HEK293 (cell line): Measurements from ENCODE around the gene ZFR.
A peak's percentile ranks its signal among the peaks of the same experiment; 100 is the strongest.

ENCODE experiments used
- CTCF ChIA-PET: fragments of 350-600 bp; formaldehyde crosslinking; extraction: SDS; loops from one replicate; lab custom pipeline; 2021; ENCODE audit warnings: antibody characterized with exemption; lab: Yijun Ruan, JAX
- POLR2A ChIA-PET: fragments of 300-600 bp; formaldehyde crosslinking; extraction: SDS; loops from one replicate; lab custom pipeline; 2020; ENCODE audit warnings: antibody characterized with exemption, inconsistent platforms; lab: Yijun Ruan, JAX
- H3K27ac ChIP-seq: fragments of 200-500 bp; sonication (Bioruptor generic); 2 replicates; pipeline ENCODE4 v1.5.1; 2014; ENCODE audit warnings: low read depth, low read length, control low read depth, inconsistent platforms; ENCODE audit errors: extremely low read depth
- H3K36me3 ChIP-seq, 2 experiments: fragments of 200-500 bp in 1 of 2; sonication (Bioruptor generic) in 1 of 2; 1 replicate in 1 of 2; 2 replicates in 1 of 2; pipeline ENCODE4 v1.5.1; 2014 to 2017; ENCODE audit warnings: inconsistent platforms in 2 of 2, low read length in 2 of 2; ENCODE audit not compliant: control insufficient read depth in 2 of 2, insufficient read depth in 1 of 2
- H3K4me1 ChIP-seq: fragments of 200-500 bp; sonication (Bioruptor generic); 2 replicates; pipeline ENCODE4 v1.5.1; 2014; ENCODE audit warnings: mild to moderate bottlenecking, low read length, inconsistent platforms; ENCODE audit not compliant: control insufficient read depth, insufficient read depth
- H3K4me3 ChIP-seq: 2 replicates; pipeline ENCODE4 v1.5.1; 2011; ENCODE audit warnings: low read depth, mild to moderate bottlenecking, control low read depth, low read length, moderate library complexity
- H3K9me3 ChIP-seq: fragments of 200-500 bp; sonication (Bioruptor generic); 2 replicates; pipeline ENCODE4 v1.5.1; 2014; ENCODE audit warnings: low read depth, low read length, inconsistent platforms; ENCODE audit not compliant: control insufficient read depth, insufficient read depth
- ZNF600 ChIP-seq: fragments of 450-650 bp; formaldehyde crosslinking; IDR thresholded peaks from 2 replicates; pipeline ENCODE4 v1.5.1; 2016; ENCODE audit warnings: missing biosample characterization, missing genetic modification characterization
- TF ChIP-seq, protein P1 (sequence below): fragments of 450-650 bp; formaldehyde crosslinking; conservative IDR thresholded peaks from 2 replicates; pipeline ENCODE4 v1.5.1; 2016; ENCODE audit warnings: low read depth, missing biosample characterization, missing genetic modification characterization
- TF ChIP-seq, protein P2 (sequence below): fragments of 450-650 bp; formaldehyde crosslinking; IDR thresholded peaks from 2 replicates; pipeline ENCODE4 v1.5.1; 2016; ENCODE audit warnings: missing biosample characterization, missing genetic modification characterization
- TF ChIP-seq, protein P3 (sequence below): fragments of 450-650 bp; formaldehyde crosslinking; IDR thresholded peaks from 2 replicates; pipeline ENCODE4 v1.5.1; 2016; ENCODE audit warnings: missing biosample characterization, missing genetic modification characterization
- TF ChIP-seq, protein P4 (sequence below): fragments of 450-650 bp; formaldehyde crosslinking; IDR thresholded peaks from 2 replicates; pipeline ENCODE4 v1.5.1; 2016; ENCODE audit warnings: missing biosample characterization, missing genetic modification characterization
- TF ChIP-seq, protein P5 (sequence below): fragments of 450-650 bp; IDR thresholded peaks from 2 replicates; pipeline ENCODE4 v1.5.1; 2018; ENCODE audit warnings: missing biosample characterization, mild to moderate bottlenecking, missing genetic modification characterization

Gene ZFR

DNA sequence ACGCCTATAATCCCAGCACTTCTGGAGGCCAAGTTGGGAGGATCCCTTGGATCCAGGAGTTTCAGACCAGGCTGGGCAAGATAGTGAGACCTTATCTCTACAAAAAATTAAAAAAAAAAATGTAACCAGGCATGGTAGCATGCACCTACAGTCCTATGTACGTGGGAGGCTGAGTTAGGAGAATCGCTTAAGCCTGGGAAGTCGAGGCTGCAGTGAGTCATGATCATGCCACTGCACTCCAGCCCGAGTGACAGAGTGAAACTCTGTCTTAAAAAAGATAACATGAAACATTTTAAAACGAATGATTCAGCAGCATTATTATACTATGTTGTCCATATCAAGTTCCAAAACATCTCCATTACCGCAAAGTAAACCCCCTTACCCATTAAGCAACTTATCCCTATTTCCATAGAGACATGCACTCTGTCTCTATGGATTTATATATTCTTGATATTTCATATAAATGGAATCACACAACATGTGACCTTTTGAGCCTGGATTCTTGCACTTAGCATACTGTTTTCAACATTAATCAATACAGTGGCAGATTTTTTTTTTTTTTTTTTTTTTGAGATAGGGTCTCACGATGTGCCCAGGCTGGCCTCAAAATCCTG lies 74.9 kb downstream of the ZFR start:
- POLR2A ChIA-PET = no interaction called here
- Histone ChIP-seq H3K4me3 (no peak overlapping the region), H3K36me3 (peaks cover 42 to 44% of the 10 kb centered on the region in 2 experiments)
- peak; percentile 48; the same call in 1 of the 2 replicates for TF ChIP-seq ZNF600 (tag by site-specific recombination)
- TF ChIP-seq, protein P1, sequence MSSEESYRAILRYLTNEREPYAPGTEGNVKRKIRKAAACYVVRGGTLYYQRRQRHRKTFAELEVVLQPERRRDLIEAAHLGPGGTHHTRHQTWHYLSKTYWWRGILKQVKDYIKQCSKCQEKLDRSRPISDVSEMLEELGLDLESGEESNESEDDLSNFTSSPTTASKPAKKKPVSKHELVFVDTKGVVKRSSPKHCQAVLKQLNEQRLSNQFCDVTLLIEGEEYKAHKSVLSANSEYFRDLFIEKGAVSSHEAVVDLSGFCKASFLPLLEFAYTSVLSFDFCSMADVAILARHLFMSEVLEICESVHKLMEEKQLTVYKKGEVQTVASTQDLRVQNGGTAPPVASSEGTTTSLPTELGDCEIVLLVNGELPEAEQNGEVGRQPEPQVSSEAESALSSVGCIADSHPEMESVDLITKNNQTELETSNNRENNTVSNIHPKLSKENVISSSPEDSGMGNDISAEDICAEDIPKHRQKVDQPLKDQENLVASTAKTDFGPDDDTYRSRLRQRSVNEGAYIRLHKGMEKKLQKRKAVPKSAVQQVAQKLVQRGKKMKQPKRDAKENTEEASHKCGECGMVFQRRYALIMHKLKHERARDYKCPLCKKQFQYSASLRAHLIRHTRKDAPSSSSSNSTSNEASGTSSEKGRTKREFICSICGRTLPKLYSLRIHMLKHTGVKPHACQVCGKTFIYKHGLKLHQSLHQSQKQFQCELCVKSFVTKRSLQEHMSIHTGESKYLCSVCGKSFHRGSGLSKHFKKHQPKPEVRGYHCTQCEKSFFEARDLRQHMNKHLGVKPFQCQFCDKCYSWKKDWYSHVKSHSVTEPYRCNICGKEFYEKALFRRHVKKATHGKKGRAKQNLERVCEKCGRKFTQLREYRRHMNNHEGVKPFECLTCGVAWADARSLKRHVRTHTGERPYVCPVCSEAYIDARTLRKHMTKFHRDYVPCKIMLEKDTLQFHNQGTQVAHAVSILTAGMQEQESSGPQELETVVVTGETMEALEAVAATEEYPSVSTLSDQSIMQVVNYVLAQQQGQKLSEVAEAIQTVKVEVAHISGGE (tag by site-specific recombination) = no peak
- TF ChIP-seq, protein P2, sequence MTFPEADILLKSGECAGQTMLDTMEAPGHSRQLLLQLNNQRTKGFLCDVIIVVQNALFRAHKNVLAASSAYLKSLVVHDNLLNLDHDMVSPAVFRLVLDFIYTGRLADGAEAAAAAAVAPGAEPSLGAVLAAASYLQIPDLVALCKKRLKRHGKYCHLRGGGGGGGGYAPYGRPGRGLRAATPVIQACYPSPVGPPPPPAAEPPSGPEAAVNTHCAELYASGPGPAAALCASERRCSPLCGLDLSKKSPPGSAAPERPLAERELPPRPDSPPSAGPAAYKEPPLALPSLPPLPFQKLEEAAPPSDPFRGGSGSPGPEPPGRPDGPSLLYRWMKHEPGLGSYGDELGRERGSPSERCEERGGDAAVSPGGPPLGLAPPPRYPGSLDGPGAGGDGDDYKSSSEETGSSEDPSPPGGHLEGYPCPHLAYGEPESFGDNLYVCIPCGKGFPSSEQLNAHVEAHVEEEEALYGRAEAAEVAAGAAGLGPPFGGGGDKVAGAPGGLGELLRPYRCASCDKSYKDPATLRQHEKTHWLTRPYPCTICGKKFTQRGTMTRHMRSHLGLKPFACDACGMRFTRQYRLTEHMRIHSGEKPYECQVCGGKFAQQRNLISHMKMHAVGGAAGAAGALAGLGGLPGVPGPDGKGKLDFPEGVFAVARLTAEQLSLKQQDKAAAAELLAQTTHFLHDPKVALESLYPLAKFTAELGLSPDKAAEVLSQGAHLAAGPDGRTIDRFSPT (tag by site-specific recombination) = no peak
- TF ChIP-seq, protein P3, sequence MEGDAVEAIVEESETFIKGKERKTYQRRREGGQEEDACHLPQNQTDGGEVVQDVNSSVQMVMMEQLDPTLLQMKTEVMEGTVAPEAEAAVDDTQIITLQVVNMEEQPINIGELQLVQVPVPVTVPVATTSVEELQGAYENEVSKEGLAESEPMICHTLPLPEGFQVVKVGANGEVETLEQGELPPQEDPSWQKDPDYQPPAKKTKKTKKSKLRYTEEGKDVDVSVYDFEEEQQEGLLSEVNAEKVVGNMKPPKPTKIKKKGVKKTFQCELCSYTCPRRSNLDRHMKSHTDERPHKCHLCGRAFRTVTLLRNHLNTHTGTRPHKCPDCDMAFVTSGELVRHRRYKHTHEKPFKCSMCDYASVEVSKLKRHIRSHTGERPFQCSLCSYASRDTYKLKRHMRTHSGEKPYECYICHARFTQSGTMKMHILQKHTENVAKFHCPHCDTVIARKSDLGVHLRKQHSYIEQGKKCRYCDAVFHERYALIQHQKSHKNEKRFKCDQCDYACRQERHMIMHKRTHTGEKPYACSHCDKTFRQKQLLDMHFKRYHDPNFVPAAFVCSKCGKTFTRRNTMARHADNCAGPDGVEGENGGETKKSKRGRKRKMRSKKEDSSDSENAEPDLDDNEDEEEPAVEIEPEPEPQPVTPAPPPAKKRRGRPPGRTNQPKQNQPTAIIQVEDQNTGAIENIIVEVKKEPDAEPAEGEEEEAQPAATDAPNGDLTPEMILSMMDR (tag by site-specific recombination) = no peak
- TF ChIP-seq, all 188 proteins: peak for 1
- Histone ChIP-seq H3K4me1 (peaks cover 7% of the 10 kb centered on the region; the same call in 1 of the 2 replicates), H3K27ac (no peak overlapping the region), H3K9me3 (no peaks in the 10 kb centered on the region)
- CTCF ChIA-PET = no interaction called here

DNA sequence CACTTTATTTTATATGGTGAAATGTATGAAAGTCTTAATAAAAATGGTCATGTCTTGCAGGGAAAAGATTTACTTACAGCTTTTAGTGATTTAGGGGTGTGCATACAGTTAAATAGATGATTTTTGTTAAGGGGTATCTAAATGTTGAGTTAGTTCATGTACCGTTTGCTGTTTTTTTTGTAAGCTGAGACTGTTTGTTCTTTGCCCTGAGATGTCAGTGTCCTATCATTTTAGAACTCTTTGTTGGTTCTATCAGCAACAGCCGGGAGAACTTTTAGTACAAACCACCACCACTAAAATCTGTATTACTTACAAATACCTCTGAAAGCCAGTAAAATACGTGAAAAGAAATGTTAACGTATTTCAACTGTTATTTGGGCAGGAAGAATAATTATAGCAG lies 75.5 kb downstream of the ZFR start:
- peaks cover 43 to 44% of the 10 kb centered on the region in 2 experiments for H3K36me3 ChIP-seq

More for the DNA sequence above, 75.5 kb downstream of the ZFR start:
- Histone ChIP-seq H3K9me3 (no peaks in the 10 kb centered on the region), H3K4me3 (no peak overlapping the region)
- POLR2A ChIA-PET = no interaction called here
- TF ChIP-seq, protein P4, sequence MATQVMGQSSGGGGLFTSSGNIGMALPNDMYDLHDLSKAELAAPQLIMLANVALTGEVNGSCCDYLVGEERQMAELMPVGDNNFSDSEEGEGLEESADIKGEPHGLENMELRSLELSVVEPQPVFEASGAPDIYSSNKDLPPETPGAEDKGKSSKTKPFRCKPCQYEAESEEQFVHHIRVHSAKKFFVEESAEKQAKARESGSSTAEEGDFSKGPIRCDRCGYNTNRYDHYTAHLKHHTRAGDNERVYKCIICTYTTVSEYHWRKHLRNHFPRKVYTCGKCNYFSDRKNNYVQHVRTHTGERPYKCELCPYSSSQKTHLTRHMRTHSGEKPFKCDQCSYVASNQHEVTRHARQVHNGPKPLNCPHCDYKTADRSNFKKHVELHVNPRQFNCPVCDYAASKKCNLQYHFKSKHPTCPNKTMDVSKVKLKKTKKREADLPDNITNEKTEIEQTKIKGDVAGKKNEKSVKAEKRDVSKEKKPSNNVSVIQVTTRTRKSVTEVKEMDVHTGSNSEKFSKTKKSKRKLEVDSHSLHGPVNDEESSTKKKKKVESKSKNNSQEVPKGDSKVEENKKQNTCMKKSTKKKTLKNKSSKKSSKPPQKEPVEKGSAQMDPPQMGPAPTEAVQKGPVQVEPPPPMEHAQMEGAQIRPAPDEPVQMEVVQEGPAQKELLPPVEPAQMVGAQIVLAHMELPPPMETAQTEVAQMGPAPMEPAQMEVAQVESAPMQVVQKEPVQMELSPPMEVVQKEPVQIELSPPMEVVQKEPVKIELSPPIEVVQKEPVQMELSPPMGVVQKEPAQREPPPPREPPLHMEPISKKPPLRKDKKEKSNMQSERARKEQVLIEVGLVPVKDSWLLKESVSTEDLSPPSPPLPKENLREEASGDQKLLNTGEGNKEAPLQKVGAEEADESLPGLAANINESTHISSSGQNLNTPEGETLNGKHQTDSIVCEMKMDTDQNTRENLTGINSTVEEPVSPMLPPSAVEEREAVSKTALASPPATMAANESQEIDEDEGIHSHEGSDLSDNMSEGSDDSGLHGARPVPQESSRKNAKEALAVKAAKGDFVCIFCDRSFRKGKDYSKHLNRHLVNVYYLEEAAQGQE = no peak
- TF ChIP-seq, protein P5, sequence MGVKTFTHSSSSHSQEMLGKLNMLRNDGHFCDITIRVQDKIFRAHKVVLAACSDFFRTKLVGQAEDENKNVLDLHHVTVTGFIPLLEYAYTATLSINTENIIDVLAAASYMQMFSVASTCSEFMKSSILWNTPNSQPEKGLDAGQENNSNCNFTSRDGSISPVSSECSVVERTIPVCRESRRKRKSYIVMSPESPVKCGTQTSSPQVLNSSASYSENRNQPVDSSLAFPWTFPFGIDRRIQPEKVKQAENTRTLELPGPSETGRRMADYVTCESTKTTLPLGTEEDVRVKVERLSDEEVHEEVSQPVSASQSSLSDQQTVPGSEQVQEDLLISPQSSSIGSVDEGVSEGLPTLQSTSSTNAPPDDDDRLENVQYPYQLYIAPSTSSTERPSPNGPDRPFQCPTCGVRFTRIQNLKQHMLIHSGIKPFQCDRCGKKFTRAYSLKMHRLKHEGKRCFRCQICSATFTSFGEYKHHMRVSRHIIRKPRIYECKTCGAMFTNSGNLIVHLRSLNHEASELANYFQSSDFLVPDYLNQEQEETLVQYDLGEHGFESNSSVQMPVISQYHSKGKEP (tag by site-specific recombination) = no peak
- TF ChIP-seq, all 188 proteins: peak for 0
- Histone ChIP-seq H3K27ac (no peak overlapping the region), H3K4me1 (peaks cover 7% of the 10 kb centered on the region; the same call in 1 of the 2 replicates)
- CTCF ChIA-PET = interaction anchor here (0.6 to 1.6 kb wide), 3 partner anchors 8 to 14 kb away, joined by 3 to 9 read pairs (median 3); no protein-coding TSS in a partner anchor
